ENCODE results near the gene CROCC. TPM values are rescaled to one million over a fixed set of nuclear protein-coding genes. Genes with fewer than 3 reads are reported as not detected.

CROCC gene
- total and polyA plus RNA-seq, 9 of the 15 experiments (the other 6 are each of a cell fraction or from before 2014, with no cell fraction given): 0.17 to 15.4 (median 7.6) TPM

DNA sequence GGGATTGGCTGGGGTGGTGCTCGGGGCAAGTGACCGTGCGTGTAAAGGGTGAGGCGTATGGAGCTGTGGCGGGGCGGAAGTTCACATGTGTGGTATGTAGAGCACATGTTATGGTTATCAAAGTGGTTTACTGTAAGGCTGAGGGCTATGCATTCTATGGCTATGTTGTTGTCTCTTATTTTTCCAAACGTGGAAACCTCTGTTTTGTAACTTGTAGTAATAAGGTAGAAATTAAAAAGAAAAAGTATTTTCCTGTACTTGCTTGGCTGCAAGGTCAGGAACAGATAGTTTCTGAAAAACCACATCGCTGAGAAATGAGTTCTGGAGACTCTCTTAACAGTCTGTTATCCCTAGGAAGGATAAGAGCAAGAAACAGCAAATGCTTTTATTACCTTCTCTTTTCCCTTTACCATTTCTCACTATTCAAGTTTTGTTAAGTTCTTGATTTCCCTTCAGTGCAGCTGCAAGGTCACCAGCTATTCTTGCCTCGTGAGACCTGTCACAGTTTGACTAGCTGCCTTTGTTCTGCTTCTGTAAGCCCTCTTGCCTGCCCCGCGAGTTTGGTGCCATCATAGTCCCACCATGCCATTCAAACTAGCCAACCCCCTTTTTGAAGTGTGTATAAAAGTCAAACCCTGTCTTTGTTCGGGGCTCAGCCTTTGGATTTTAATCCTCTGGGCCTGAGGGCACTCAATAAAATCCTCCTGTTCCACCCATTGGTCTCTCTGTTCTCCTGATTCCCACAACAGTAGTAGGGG lies 16.4 kb upstream of the CROCC start (continued):
- TF ChIP-seq, protein P1, sequence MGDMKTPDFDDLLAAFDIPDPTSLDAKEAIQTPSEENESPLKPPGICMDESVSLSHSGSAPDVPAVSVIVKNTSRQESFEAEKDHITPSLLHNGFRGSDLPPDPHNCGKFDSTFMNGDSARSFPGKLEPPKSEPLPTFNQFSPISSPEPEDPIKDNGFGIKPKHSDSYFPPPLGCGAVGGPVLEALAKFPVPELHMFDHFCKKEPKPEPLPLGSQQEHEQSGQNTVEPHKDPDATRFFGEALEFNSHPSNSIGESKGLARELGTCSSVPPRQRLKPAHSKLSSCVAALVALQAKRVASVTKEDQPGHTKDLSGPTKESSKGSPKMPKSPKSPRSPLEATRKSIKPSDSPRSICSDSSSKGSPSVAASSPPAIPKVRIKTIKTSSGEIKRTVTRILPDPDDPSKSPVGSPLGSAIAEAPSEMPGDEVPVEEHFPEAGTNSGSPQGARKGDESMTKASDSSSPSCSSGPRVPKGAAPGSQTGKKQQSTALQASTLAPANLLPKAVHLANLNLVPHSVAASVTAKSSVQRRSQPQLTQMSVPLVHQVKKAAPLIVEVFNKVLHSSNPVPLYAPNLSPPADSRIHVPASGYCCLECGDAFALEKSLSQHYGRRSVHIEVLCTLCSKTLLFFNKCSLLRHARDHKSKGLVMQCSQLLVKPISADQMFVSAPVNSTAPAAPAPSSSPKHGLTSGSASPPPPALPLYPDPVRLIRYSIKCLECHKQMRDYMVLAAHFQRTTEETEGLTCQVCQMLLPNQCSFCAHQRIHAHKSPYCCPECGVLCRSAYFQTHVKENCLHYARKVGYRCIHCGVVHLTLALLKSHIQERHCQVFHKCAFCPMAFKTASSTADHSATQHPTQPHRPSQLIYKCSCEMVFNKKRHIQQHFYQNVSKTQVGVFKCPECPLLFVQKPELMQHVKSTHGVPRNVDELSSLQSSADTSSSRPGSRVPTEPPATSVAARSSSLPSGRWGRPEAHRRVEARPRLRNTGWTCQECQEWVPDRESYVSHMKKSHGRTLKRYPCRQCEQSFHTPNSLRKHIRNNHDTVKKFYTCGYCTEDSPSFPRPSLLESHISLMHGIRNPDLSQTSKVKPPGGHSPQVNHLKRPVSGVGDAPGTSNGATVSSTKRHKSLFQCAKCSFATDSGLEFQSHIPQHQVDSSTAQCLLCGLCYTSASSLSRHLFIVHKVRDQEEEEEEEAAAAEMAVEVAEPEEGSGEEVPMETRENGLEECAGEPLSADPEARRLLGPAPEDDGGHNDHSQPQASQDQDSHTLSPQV (IDR thresholded peaks at IDR 0.05): peak; percentile 65; the same call in 1 of the 2 replicates
- TF ChIP-seq, protein P2, sequence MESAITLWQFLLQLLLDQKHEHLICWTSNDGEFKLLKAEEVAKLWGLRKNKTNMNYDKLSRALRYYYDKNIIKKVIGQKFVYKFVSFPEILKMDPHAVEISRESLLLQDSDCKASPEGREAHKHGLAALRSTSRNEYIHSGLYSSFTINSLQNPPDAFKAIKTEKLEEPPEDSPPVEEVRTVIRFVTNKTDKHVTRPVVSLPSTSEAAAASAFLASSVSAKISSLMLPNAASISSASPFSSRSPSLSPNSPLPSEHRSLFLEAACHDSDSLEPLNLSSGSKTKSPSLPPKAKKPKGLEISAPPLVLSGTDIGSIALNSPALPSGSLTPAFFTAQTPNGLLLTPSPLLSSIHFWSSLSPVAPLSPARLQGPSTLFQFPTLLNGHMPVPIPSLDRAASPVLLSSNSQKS (CRISPR knock-in tag; IDR thresholded peaks at IDR 0.05): peak; percentile 99
- peak in 1 of 2 experiments; percentile 99; a peak in 3 of 4 replicates for TF ChIP-seq MAZ (CRISPR knock-in tag; conservative IDR thresholded peaks at IDR 0.05 in 1 of 2, IDR thresholded peaks at IDR 0.05 in 1 of 2)
- no peak for TF ChIP-seq KAT2B (IDR thresholded peaks at IDR 0.05; ENCODE audit: low read depth, low read length)
- no peak for TF ChIP-seq NFE2L1 (tag; IDR thresholded peaks at IDR 0.05; ENCODE audit: borderline replicate concordance, low read depth)
- no peak for TF ChIP-seq BRCA1 (IDR thresholded peaks at IDR 0.05)
- TF ChIP-seq BRCA1 (CRISPR knock-in tag; IDR thresholded peaks at IDR 0.05): no peak
- TF ChIP-seq POLR2H (tag; IDR thresholded peaks at IDR 0.05; ENCODE audit: low read depth): peak; percentile 99
- TF ChIP-seq, protein P3, sequence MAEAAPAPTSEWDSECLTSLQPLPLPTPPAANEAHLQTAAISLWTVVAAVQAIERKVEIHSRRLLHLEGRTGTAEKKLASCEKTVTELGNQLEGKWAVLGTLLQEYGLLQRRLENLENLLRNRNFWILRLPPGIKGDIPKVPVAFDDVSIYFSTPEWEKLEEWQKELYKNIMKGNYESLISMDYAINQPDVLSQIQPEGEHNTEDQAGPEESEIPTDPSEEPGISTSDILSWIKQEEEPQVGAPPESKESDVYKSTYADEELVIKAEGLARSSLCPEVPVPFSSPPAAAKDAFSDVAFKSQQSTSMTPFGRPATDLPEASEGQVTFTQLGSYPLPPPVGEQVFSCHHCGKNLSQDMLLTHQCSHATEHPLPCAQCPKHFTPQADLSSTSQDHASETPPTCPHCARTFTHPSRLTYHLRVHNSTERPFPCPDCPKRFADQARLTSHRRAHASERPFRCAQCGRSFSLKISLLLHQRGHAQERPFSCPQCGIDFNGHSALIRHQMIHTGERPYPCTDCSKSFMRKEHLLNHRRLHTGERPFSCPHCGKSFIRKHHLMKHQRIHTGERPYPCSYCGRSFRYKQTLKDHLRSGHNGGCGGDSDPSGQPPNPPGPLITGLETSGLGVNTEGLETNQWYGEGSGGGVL (CRISPR knock-in tag; IDR thresholded peaks at IDR 0.05): peak; percentile 88
- TF ChIP-seq BACH1 (tag; IDR thresholded peaks at IDR 0.05): peak; percentile 61; the same call in 1 of the 2 replicates
- peak; percentile 8 for TF ChIP-seq HNRNPLL (IDR thresholded peaks at IDR 0.05; ENCODE audit: low read depth, low read length, poor library complexity, severe bottlenecking)
- TF ChIP-seq MAFF (IDR thresholded peaks at IDR 0.05; ENCODE audit: low read length): peak; percentile 89
- peak; percentile 44; the same call in 1 of the 2 replicates for TF ChIP-seq LEF1 (IDR thresholded peaks at IDR 0.05)
- no peak for TF ChIP-seq SMAD2 (IDR thresholded peaks at IDR 0.05; ENCODE audit: low read depth, low read length)
- TF ChIP-seq TRIM24 (IDR thresholded peaks at IDR 0.05): peak; percentile 61 to 91; a peak in 3 of 4 replicates
- TF ChIP-seq SMARCE1 (IDR thresholded peaks at IDR 0.05): no peak
- no peak for TF ChIP-seq ZNF184 (CRISPR knock-in tag; IDR thresholded peaks at IDR 0.05)
